Natural killer cell (primary cell): ENCODE results near the gene PKN2. TPM values are rescaled to one million over a fixed set of nuclear protein-coding genes. Genes with fewer than 3 reads are reported as not detected.

Experiments used
- ATAC-seq, 3 donors: fragments of 150-1000 bp in 2 of 3; fragments of 200-7000 bp in 1 of 3; cut with Tn5 transposase; 1 replicate in 1 of 3; 2 replicates in 2 of 3; pipeline ENCODE4 v1.10.0; 2021; ENCODE audit warnings: mild to moderate bottlenecking in 2 of 3, moderate library complexity in 2 of 3
- DNase-seq, 2 donors: peaks; one replicate each; pipeline versions ENCODE4 v3.0.0 to v3.0.0-alpha.2; 2013 to 2021; ENCODE audit warnings: mixed read lengths in 1 of 2
- H3K27ac ChIP-seq: one replicate; pipeline ENCODE4 v1.5.1; 2013; ENCODE audit warnings: mild to moderate bottlenecking, low read length
- H3K27me3 ChIP-seq: one replicate; pipeline ENCODE4 v1.6.1; 2013; ENCODE audit warnings: low read length; ENCODE audit not compliant: control insufficient read depth, insufficient read depth
- H3K36me3 ChIP-seq: one replicate; pipeline ENCODE4 v1.6.1; 2013; ENCODE audit warnings: low read length; ENCODE audit not compliant: control insufficient read depth, insufficient read depth
- H3K4me1 ChIP-seq: one replicate; pipeline ENCODE4 v1.6.1; 2013; ENCODE audit warnings: low read length; ENCODE audit not compliant: control insufficient read depth, insufficient read depth
- H3K4me3 ChIP-seq: one replicate; pipeline ENCODE4 v1.5.1; 2013; ENCODE audit warnings: low read length
- H3K9me3 ChIP-seq: one replicate; pipeline ENCODE4 v1.6.1; 2013; ENCODE audit warnings: low read length; ENCODE audit not compliant: control insufficient read depth, insufficient read depth
- H3K27ac Mint-ChIP-seq, 2 donors: one replicate each; pipeline ENCODE4 v1.8.0; 2022; ENCODE audit warnings: mild to moderate bottlenecking in 2 of 2, mixed read lengths in 2 of 2, moderate library complexity in 1 of 2
- H3K27me3 Mint-ChIP-seq, 2 donors: one replicate each; pipeline ENCODE4 v1.8.0; 2022; ENCODE audit warnings: low read depth in 2 of 2, mixed read lengths in 2 of 2
- H3K36me3 Mint-ChIP-seq: one replicate; pipeline ENCODE4 v1.8.0; 2022; ENCODE audit warnings: mixed read lengths
- H3K4me1 Mint-ChIP-seq, 2 donors: one replicate each; pipeline ENCODE4 v1.8.0; 2022; ENCODE audit warnings: mixed read lengths in 2 of 2
- H3K4me3 Mint-ChIP-seq: one replicate; pipeline ENCODE4 v1.8.0; 2022; ENCODE audit warnings: mild to moderate bottlenecking, moderate library complexity, mixed read lengths
- H3K9me3 Mint-ChIP-seq, 2 donors: one replicate each; pipeline ENCODE4 v1.8.0; 2022; ENCODE audit warnings: mixed read lengths in 2 of 2
- CTCF ChIP-seq: fragments of 200-600 bp; IDR thresholded peaks from one replicate; pipeline ENCODE4 v1.8.0; 2022; ENCODE audit warnings: antibody characterized with exemption
- WGBS: methylation state at CpG from one replicate; pipeline ENCODE4 v1.1.7; 2013; ENCODE audit warnings: missing lambda C conversion rate; ENCODE audit not compliant: insufficient coverage; 5-methylcytosine and 5-hydroxymethylcytosine counted together
- intact Hi-C: fragments of 100-400 bp; cut with micrococcal nuclease; formaldehyde crosslinking; loops from one replicate; pipeline ENCODE4 v1.14.2; 2022
- total RNA-seq, 4 donors: library from RNA; stranded (reverse); fragments of 120-200 nt in 1 of 4; gene quantifications; one replicate each; pipeline versions ENCODE4 v1.2.3 to v1.2.4, GENCODE V29; 2013 to 2022

The PKN2 gene
- total RNA-seq, 3 donors from 2014 or later (not counting 1 experiment from before 2014, with no cell fraction given) = 40.8 to 50.1 (median 47.2) TPM

GRCh38 chr1:88658419-88658818 lies 25.7 kb upstream of the PKN2 start:
- peaks cover 0 to 2% of the 10 kb centered on the region in 2 donors for H3K27me3 Mint-ChIP-seq
- Histone ChIP-seq H3K9me3 (no peaks in the 10 kb centered on the region), H3K4me3 (no peak overlapping the region), H3K27ac (no peak overlapping the region), H3K36me3 (no peaks in the 10 kb centered on the region), H3K4me1 (no peaks in the 10 kb centered on the region), H3K27me3 (no peaks in the 10 kb centered on the region)
- intact Hi-C loops = loop anchor here (5.0 kb wide), 1 partner anchor 219 kb away; no protein-coding TSS in a partner anchor
- no peaks in the 10 kb centered on the region for H3K9me3 Mint-ChIP-seq
- peaks cover 0 to 7% of the 10 kb centered on the region in 2 donors for H3K4me1 Mint-ChIP-seq
- H3K27ac Mint-ChIP-seq = no peak overlapping the region
- ATAC-seq (no peak), DNase-seq (no peak)
- no peak overlapping the region for H3K4me3 Mint-ChIP-seq
- no peaks in the 10 kb centered on the region for H3K36me3 Mint-ChIP-seq
- WGBS = 92% methylated on average over 3 of the region's 3 CpGs
- TF ChIP-seq CTCF = no peak

- Histone ChIP-seq H3K36me3 (no peaks in the 10 kb centered on the region), H3K27ac (no peak overlapping the region), H3K4me1 (no peaks in the 10 kb centered on the region), H3K27me3 (no peaks in the 10 kb centered on the region), H3K4me3 (no peak overlapping the region), H3K9me3 (no peaks in the 10 kb centered on the region)
- TF ChIP-seq CTCF = no peak
- ATAC-seq (no peak), DNase-seq (no peak)
- peaks cover 0 to 7% of the 10 kb centered on the region in 2 donors for H3K4me1 Mint-ChIP-seq
- no peaks in the 10 kb centered on the region for H3K9me3 Mint-ChIP-seq
- no peaks in the 10 kb centered on the region for H3K36me3 Mint-ChIP-seq
- no peaks in the 10 kb centered on the region for H3K27me3 Mint-ChIP-seq
- H3K4me3 Mint-ChIP-seq = no peak overlapping the region
- intact Hi-C loops = loop anchor here (5.0 kb wide), 1 partner anchor 218 kb away; no protein-coding TSS in a partner anchor
- no peak overlapping the region for H3K27ac Mint-ChIP-seq
These were observed 24.5 kb upstream of the PKN2 start for GRCh38 chr1:88659552-88659951.

GRCh38 chr1:88661188-88661587 lies 22.9 kb upstream of the PKN2 start:
- no peak for TF ChIP-seq CTCF
- no peaks in the 10 kb centered on the region for H3K9me3 Mint-ChIP-seq
- H3K27ac Mint-ChIP-seq = no peak overlapping the region
- no peak for ATAC-seq
- peaks cover 0 to 7% of the 10 kb centered on the region in 2 donors for H3K4me1 Mint-ChIP-seq
- DNase-seq = peak in 1 of 2 donors; percentile 37
- no peaks in the 10 kb centered on the region for H3K27me3 ChIP-seq
- H3K36me3 Mint-ChIP-seq = no peaks in the 10 kb centered on the region
- WGBS = 39% methylated on average over 3 of the region's 4 CpGs
- no peaks in the 10 kb centered on the region for H3K9me3 ChIP-seq
- H3K4me3 Mint-ChIP-seq = peak overlapping the region; percentile 54
- H3K4me1 ChIP-seq = no peaks in the 10 kb centered on the region
- H3K4me3 ChIP-seq = no peak overlapping the region
- H3K36me3 ChIP-seq = no peaks in the 10 kb centered on the region
- H3K27me3 Mint-ChIP-seq = peaks cover 0 to 4% of the 10 kb centered on the region in 2 donors
- H3K27ac ChIP-seq = no peak overlapping the region
- intact Hi-C loops = no loop called here
